Activated CD8-positive, alpha-beta memory T cell treated with anti-CD3 and anti-CD28 coated beads for 36 hours (primary cell): ENCODE results near the gene SUN2. TPM values are rescaled to one million over a fixed set of nuclear protein-coding genes. Genes with fewer than 3 reads are reported as not detected.

ENCODE experiments used
- CTCF ChIA-PET: fragments of 350-600 bp; sonication (Branson Sonifier 250); formaldehyde crosslinking; loops from one replicate; lab custom pipeline; 2021; ENCODE audit warnings: antibody characterized with exemption; lab: Charles Lee
- POLR2A ChIA-PET: fragments of 350-600 bp; sonication (Branson Sonifier 250); formaldehyde crosslinking; loops from one replicate; lab custom pipeline; 2021; ENCODE audit warnings: antibody characterized with exemption; lab: Charles Lee
- total RNA-seq, 2 experiments: library from RNA; stranded (reverse); gene quantifications; one replicate each; pipeline ENCODE4 v1.2.3, GENCODE V29; 2021

SUN2 gene
- total RNA-seq, 2 experiments from 2014 or later = 96.4 to 96.9 TPM

DNA sequence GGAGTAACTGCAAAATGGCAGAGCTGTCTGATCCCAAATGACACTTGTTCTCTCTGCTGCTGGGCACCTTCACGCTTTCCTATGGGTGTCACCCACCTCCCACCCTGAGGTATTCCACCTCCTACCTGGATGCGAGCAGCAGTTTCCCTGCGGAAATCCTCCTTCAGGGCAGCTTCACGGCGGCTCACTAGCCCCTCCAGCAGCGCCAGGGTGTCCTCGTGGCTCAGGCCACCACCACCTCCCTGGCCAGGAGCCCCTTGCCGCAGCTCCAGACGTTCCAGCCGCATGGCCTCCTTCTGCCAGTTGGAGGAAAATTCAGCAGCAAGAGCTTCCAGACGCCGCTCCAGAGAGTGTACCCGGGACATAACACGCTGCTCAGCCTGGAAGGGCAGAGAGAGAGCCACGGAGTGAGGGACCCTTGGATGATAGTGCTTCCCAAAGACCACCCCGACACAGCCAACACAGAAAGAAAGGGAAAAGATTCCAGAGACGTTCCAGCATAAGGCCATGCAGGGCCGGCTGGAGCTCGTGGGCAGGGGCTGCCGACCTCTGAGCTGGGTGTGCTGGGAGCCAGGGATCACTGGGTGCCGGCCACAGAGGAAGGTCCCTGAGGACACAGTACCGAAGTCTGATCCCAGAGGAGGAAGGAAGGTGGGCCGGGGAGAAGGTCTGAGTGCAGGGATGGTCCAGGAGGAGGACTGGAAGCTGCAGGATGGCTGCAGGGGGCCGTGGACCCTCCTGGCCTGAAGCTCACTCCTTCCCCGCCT is 13.4 kb downstream of the SUN2 start:
- CTCF ChIA-PET = interaction anchor here (1.3 to 1.8 kb wide), 3 partner anchors 18 to 35 kb away, joined by 3 to 6 read pairs (median 4); no protein-coding TSS in a partner anchor
- POLR2A ChIA-PET = no interaction called here

GRCh38 chr22:38741576-38741975 is 14.2 kb downstream of the SUN2 start:
- ChIA-PET POLR2A (interaction anchor here (1.4 kb wide), 1 partner anchor 11 kb away, joined by 3 read pairs; no protein-coding TSS in a partner anchor), CTCF (no interaction called here)

DNA sequence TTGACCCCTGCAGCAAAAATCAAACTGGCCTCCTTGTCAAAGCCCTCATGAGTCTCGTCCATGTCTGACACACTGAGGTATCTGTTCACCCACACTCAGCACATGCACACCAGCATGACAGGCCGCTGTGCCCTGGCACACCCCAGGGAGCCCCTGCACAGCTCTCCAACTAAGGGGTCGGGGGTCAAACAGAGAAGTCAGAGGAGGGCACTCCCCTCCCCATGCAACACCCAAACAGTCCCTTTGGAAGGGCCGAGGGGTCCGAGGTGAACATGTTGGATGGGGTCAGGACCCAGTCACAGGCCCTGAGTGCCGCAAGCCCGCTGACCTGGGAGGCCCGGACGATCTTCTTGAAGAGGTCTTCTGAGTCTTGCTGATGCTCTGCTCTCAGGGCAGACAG is 14.6 kb downstream of the SUN2 start:
- POLR2A ChIA-PET = interaction anchor here (1.4 kb wide), 1 partner anchor 11 kb away, joined by 3 read pairs; no protein-coding TSS in a partner anchor
- CTCF ChIA-PET = no interaction called here

- ChIA-PET POLR2A (interaction anchor here (1.4 kb wide), 1 partner anchor 12 kb away, joined by 3 read pairs; no protein-coding TSS in a partner anchor), CTCF (interaction anchor here (1.6 kb wide), 1 partner anchor 26 kb away, joined by 7 read pairs; no protein-coding TSS in a partner anchor)
These were observed 15.0 kb downstream of the SUN2 start for GRCh38 chr22:38740754-38741153.

DNA sequence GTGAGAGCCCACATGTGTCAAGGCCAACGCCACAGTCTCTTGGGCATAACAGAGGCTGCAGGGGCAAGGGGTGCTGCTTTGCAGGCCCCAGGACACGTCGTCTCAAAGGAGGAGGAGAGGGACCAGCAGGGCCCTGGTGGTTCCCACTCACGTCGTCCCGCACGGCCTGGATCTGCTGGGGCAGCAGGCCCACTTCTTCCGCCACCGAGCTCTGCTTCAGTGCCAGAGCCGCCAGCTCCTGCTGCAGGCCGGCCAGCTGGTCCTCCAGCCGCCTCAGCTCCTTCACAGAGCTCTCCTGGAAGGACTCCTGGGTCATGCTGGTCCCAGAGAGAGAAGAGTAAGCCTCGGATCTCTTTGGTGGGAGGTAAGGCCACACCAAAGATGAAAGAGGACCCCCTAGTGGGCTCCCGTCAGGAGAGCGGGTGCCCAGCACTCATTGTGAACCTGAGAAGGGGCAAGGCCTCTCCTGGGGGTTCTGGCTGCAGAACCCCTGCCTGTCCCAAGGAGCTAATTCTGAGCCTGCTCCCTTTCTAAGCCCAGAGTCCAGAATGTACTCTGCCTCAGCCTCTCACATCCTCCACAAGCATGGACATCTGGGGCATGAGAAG is 15.6 kb downstream of the SUN2 start:
- POLR2A ChIA-PET = interaction anchor here (1.4 kb wide), 1 partner anchor 12 kb away, joined by 3 read pairs; no protein-coding TSS in a partner anchor
- CTCF ChIA-PET = interaction anchor here (1.3 to 1.6 kb wide), 2 partner anchors 11 to 27 kb away, joined by 3 to 7 read pairs; no protein-coding TSS in a partner anchor

DNA sequence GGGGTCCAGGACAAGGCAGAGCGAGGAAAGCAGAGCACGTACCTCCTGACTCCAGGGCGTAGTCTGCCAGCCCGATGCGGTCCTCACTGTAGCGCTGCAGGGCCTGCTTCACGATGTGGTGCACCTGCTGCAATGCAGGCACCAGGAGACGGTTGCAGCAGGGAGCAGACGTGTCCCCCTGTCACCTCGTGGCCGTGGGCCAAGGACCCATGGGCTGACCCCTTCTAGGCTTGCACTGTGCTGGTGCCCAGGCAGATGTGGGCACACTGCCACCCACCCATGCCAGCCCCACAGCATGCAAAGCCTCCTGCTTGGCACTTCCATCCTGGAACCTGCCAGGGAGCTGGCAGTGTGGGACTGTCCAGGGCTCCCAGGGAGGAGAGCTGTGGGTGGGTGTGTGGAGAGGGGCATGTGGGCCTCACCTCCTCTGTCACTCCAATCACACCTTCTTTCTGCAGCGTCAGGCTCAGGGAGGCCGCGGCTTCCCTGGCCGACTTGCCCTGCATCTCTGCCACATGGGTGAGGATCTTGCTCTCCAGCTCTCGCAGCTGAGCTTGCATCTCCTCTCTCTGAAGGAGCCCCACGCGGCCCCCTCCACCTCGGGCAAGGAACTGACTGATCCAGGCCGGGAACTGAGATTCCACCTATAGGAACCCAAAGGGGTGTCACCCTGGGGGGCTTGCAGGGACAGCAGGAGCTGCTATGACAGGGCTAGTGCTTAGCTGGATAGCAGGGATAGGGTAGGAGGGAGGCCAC is 16.3 kb downstream of the SUN2 start:
- ChIA-PET POLR2A (no interaction called here), CTCF (interaction anchor here (0.6 to 1.6 kb wide), 3 partner anchors 11 to 27 kb away, joined by 3 to 7 read pairs (median 3); no protein-coding TSS in a partner anchor)

DNA sequence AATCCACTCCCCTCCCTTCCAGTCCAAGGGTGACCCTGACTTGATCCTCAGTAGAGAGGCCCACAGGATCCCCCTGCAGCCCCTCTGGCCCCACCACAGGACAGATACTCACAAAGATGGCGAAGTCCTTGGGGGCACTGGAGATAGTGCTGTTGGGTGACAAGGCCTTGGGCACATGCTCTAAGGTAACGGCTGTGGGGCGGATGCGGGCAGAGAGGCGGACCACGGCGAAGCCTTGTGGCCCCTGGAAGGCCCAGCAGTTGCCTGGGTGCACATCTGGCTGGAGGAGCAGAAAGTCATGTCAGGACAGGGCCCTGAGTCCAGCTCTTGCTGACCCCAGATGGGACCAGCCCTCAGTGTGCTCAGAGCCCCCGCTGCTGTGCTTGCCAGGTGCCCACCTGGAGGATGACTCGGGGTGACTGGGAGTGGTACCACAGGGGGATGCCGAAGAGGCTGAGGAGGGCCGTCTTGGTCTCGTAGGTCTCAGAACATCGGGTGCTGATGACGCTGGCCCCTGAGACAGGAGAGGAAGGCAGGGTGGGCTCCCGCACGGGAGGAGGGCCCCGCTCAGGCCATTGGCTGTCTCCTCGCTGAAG is 17.2 kb downstream of the SUN2 start:
- ChIA-PET CTCF (interaction anchor here (0.6 kb wide), 1 partner anchor 25 kb away, joined by 3 read pairs; no protein-coding TSS in a partner anchor), POLR2A (no interaction called here)

DNA sequence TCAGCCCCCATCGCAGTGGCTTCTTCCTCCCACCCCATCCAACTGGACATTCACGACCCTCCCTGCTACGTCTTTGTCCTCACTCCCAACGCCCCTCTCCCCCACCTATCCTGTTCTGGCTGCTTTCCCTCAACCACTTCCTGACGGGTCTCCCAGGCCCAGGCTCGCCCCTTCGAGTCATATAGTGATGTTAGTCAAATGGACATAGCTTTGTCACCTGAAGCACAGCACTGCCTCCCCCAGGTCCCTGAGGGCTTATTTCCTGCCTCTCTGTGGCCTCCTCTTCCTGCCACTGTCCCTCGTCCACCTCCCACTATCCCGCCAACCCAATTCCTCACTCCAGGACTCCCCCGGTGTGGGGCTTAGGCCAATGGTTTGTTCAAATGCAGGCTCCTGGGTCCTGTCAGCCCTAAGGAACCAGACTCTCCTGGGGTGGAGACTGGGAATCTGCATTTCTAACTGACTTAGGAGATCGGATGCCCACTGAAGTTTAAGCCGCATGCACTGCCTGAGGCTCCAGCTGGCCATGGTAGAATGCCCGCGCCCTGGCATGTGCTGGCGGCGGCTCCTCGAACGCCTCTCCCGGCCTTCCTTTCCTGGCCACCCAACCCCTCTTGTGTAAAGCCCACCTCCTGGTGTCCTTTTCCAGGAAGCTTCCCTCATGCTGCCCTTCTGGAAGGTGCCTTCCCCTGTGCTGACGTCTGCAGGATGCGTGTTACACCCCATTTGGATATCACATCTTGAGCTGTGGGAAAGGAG is 18.3 kb downstream of the SUN2 start:
- POLR2A ChIA-PET = interaction anchor here (0.6 kb wide), 2 partner anchors 96 to 538 kb away, joined by 3 to 7 read pairs; no protein-coding TSS in a partner anchor
- CTCF ChIA-PET = no interaction called here

- CTCF ChIA-PET = interaction anchor here (1.6 kb wide), 1 partner anchor 23 kb away, joined by 4 read pairs; no protein-coding TSS in a partner anchor
- POLR2A ChIA-PET = interaction anchor here (0.7 to 1.2 kb wide), 2 partner anchors 15 to 17 kb away, joined by 3 to 10 read pairs; no protein-coding TSS in a partner anchor
These were observed 19.6 kb downstream of the SUN2 start for GRCh38 chr22:38736257-38736570.

GRCh38 chr22:38735465-38736256 is 20.1 kb downstream of the SUN2 start:
- CTCF ChIA-PET = interaction anchor here (0.6 to 3.5 kb wide), 4 partner anchors 11 to 455 kb away, joined by 3 to 12 read pairs (median 4); no protein-coding TSS in a partner anchor
- POLR2A ChIA-PET = interaction anchor here (0.7 to 1.4 kb wide), 4 partner anchors 14 to 19 kb away, joined by 3 to 10 read pairs (median 4); no protein-coding TSS in a partner anchor

- POLR2A ChIA-PET = interaction anchor here (1.1 to 1.4 kb wide), 3 partner anchors 15 to 20 kb away, joined by 4 to 10 read pairs (median 5); no protein-coding TSS in a partner anchor
- CTCF ChIA-PET = interaction anchor here (0.6 to 3.5 kb wide), 4 partner anchors 10 to 454 kb away, joined by 3 to 12 read pairs (median 8); no protein-coding TSS in a partner anchor
These were observed 20.7 kb downstream of the SUN2 start for GRCh38 chr22:38735126-38735464.

GRCh38 chr22:38734421-38735100 is 21.2 kb downstream of the SUN2 start:
- ChIA-PET CTCF (interaction anchor here (0.6 to 3.5 kb wide), 5 partner anchors 10 to 454 kb away, joined by 3 to 12 read pairs (median 4); no protein-coding TSS in a partner anchor), POLR2A (interaction anchor here (1.1 to 1.4 kb wide), 2 partner anchors 16 to 20 kb away, joined by 4 to 5 read pairs; no protein-coding TSS in a partner anchor)

DNA sequence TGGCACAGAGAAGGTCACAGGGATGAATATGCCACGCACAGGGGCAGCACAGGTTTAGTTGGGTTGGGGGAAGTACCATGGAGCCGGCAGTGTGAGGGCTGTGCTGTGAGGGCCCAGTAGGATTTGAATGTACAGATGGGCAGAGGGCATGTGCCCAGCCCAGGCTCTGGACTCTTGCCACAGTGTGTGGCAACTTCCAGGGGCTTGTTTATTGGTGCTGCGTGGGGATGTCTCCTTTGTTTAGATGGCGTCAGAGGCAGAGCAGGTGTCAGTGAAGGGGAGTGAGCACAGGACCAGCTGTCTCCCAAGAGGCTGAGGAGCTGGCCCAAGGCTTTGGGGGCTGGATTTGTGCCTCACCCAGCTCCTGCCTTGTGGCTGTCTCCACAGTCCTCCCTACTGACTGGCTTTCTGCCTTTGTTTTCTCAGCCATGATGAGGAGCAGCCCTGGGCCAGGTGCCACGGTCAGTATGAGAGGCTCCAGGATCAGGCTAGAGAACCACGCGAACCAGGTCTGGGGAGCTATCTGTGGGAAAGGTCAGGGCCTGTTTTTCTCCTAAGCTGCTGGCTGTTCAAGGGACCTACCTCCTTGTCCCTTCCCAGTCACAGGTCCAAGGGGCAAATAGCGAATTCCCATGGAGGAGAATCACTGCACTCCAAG is 21.9 kb downstream of the SUN2 start:
- ChIA-PET POLR2A (interaction anchor here (1.1 to 1.4 kb wide), 2 partner anchors 10 to 16 kb away, joined by 3 to 5 read pairs; no protein-coding TSS in a partner anchor), CTCF (interaction anchor here (1.0 to 3.5 kb wide), 6 partner anchors 9 to 34 kb away, joined by 3 to 12 read pairs (median 6); no protein-coding TSS in a partner anchor)

DNA sequence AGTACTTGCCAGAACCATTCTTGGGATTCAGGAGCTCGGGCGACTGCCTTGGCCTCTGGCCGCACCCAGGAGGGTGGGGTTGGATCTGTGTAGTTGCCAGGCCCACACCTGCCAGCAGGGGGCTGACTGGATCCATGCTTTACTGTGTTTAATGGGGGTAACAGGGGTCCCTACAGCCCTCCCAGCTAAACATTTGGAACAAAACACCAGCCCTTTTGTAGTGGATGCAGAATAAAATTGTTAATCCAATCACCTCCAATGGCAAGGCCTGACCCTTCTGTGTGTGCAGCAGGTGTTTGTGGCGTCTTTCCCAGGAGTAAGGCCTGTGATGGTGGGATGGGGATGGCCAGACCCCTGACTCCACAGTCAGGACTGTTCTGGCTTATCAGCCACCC is 22.5 kb downstream of the SUN2 start:
- POLR2A ChIA-PET = interaction anchor here (1.0 to 1.1 kb wide), 2 partner anchors 10 to 13 kb away, joined by 3 to 4 read pairs; no protein-coding TSS in a partner anchor
- CTCF ChIA-PET = interaction anchor here (0.7 to 3.5 kb wide), 8 partner anchors 8 to 125 kb away, joined by 3 to 12 read pairs (median 5); no protein-coding TSS in a partner anchor

GRCh38 chr22:38732251-38732815 is 23.5 kb downstream of the SUN2 start:
- CTCF ChIA-PET = interaction anchor here (0.6 to 3.5 kb wide), 8 partner anchors 7 to 39 kb away, joined by 3 to 12 read pairs (median 4); no protein-coding TSS in a partner anchor
- POLR2A ChIA-PET = interaction anchor here (1.0 to 1.3 kb wide), 3 partner anchors 9 to 19 kb away, joined by 3 to 4 read pairs (median 4); no protein-coding TSS in a partner anchor
